ENCODE data around the gene PLGRKT. TPM values are rescaled to one million over a fixed set of nuclear protein-coding genes. Genes with fewer than 3 reads are reported as not detected.

The PLGRKT gene
- total RNA-seq, 1 experiment from 2014 or later, result 30.9 TPM

DNA sequence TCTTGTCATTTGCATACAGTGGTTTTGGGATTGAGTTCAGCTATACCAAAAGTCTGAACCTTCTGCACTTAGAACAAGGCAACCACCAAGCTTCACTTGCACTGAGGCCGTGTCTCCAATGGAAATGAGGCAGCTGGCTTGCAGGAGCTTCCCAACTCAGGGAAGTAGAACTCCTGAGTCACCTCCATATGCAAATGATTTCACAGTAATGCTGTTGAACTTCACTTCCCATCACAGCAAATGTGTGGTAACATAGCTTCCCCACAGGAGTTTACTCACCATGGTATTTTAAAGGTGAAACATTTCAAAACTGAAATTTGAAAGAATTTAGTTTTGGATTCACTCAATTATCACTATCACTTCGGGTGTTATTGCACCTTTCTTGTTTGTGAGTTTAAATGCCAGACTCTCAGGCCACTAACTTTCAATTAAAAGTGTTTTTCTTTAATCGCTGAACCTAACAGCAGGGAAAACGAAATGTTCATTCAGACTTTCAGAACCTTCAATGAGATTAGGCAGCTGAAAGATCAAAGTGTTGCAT is 21.6 kb upstream of the PLGRKT start:
- Histone ChIP-seq H3K4me1 (ENCODE audit: insufficient read depth, low read length, poor library complexity, severe bottlenecking) (no peaks in the 10 kb centered on the region), H3K27ac (ENCODE audit: low read depth, low read length, poor library complexity, severe bottlenecking) (no peak overlapping the region), H3K4me3 (ENCODE audit: low read depth, low read length, poor library complexity, severe bottlenecking) (no peak overlapping the region), H3K27me3 (replicated peaks; ENCODE audit: insufficient read depth, low read depth, low read length, poor library complexity) (no peaks in the 10 kb centered on the region), H3K9me3 (ENCODE audit: low read depth, low read length, poor library complexity, severe bottlenecking) (no peaks in the 10 kb centered on the region), H3K36me3 (ENCODE audit: insufficient read depth, low read length, poor library complexity, severe bottlenecking) (no peaks in the 10 kb centered on the region)
- no peak for DNase-seq (ENCODE audit: low spot score)
- ChIA-PET CTCF (no interaction called here), POLR2A (ENCODE audit: low non-redundant PET) (no interaction called here)
- no peak for TF ChIP-seq EZH2 (IDR thresholded peaks at IDR 0.05; ENCODE audit: borderline replicate concordance, low read depth, low read length, poor library complexity, severe bottlenecking)
- TF ChIP-seq, protein P1, sequence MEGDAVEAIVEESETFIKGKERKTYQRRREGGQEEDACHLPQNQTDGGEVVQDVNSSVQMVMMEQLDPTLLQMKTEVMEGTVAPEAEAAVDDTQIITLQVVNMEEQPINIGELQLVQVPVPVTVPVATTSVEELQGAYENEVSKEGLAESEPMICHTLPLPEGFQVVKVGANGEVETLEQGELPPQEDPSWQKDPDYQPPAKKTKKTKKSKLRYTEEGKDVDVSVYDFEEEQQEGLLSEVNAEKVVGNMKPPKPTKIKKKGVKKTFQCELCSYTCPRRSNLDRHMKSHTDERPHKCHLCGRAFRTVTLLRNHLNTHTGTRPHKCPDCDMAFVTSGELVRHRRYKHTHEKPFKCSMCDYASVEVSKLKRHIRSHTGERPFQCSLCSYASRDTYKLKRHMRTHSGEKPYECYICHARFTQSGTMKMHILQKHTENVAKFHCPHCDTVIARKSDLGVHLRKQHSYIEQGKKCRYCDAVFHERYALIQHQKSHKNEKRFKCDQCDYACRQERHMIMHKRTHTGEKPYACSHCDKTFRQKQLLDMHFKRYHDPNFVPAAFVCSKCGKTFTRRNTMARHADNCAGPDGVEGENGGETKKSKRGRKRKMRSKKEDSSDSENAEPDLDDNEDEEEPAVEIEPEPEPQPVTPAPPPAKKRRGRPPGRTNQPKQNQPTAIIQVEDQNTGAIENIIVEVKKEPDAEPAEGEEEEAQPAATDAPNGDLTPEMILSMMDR (conservative IDR thresholded peaks at IDR 0.05; ENCODE audit: low read depth, low read length), result no peak
- BruUV-seq (replicated peaks), result no TSS peak
- intact Hi-C loops (cut with micrococcal nuclease; ENCODE audit: unreplicated experiment), result no loop called here

DNA sequence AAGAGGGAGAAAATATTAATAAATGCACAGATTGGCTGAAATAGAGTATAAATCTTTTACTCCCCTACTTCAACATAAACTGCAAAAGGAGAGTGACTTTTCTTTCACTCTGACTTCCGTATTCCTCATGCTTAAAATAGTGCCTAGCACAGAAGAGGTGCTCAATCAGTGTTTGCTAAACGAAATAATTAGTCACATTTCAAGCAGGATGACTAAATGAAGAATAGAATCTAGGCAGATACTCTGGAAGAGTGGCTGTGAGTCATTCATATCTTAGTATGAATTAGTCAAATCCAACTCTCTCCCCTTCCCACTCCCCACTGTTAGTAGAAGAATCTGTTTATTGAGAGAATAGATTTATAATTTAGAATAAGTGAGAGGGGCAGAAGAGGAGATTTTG is 17.5 kb upstream of the PLGRKT start:
- intact Hi-C loops (cut with micrococcal nuclease; ENCODE audit: unreplicated experiment), result no loop called here
- Histone ChIP-seq H3K9me3 (ENCODE audit: low read depth, low read length, poor library complexity, severe bottlenecking) (no peaks in the 10 kb centered on the region), H3K4me3 (ENCODE audit: low read depth, low read length, poor library complexity, severe bottlenecking) (no peak overlapping the region), H3K27ac (ENCODE audit: low read depth, low read length, poor library complexity, severe bottlenecking) (no peak overlapping the region), H3K4me1 (ENCODE audit: insufficient read depth, low read length, poor library complexity, severe bottlenecking) (no peaks in the 10 kb centered on the region), H3K27me3 (replicated peaks; ENCODE audit: insufficient read depth, low read depth, low read length, poor library complexity) (no peaks in the 10 kb centered on the region), H3K36me3 (ENCODE audit: insufficient read depth, low read length, poor library complexity, severe bottlenecking) (no peaks in the 10 kb centered on the region)
- TF ChIP-seq EZH2 (IDR thresholded peaks at IDR 0.05; ENCODE audit: borderline replicate concordance, low read depth, low read length, poor library complexity, severe bottlenecking), result no peak
- TF ChIP-seq, protein P1 (conservative IDR thresholded peaks at IDR 0.05; ENCODE audit: low read depth, low read length), result no peak
- CTCF ChIA-PET, result no interaction called here
- BruUV-seq (replicated peaks), result no TSS peak
- no peak for DNase-seq (ENCODE audit: low spot score)
- POLR2A ChIA-PET (ENCODE audit: low non-redundant PET), result no interaction called here

DNA sequence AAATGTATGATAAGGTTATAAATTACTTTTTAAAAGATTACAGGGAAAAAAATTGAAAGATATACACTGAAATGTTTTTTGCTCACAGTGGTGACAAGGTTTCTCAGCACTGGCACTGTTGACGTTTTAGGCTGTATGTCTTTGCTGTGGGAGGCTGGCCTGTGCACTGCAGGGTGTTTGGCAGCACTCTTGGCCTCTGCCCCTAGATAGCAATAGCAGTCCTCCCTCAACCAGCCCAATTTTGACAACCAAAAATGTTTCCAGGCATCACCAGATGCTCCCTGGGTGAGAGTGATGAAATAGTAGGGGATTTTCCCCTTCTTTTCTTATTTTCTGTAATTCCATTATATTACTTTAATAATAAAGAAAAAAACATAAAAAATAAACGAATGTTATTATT is 15.9 kb upstream of the PLGRKT start:
- H3K4me1 ChIP-seq (ENCODE audit: insufficient read depth, low read length, poor library complexity, severe bottlenecking), result no peaks in the 10 kb centered on the region
- H3K9me3 ChIP-seq (ENCODE audit: low read depth, low read length, poor library complexity, severe bottlenecking), result no peaks in the 10 kb centered on the region
- H3K27me3 ChIP-seq (replicated peaks; ENCODE audit: insufficient read depth, low read depth, low read length, poor library complexity), result no peaks in the 10 kb centered on the region
- no TSS peak for BruUV-seq (replicated peaks)
- TF ChIP-seq, protein P1 (conservative IDR thresholded peaks at IDR 0.05; ENCODE audit: low read depth, low read length), result no peak
- no peak for TF ChIP-seq EZH2 (IDR thresholded peaks at IDR 0.05; ENCODE audit: borderline replicate concordance, low read depth, low read length, poor library complexity, severe bottlenecking)
- no peaks in the 10 kb centered on the region for H3K36me3 ChIP-seq (ENCODE audit: insufficient read depth, low read length, poor library complexity, severe bottlenecking)
- DNase-seq (ENCODE audit: low spot score), result no peak
- H3K4me3 ChIP-seq (ENCODE audit: low read depth, low read length, poor library complexity, severe bottlenecking), result no peak overlapping the region
- intact Hi-C loops (cut with micrococcal nuclease; ENCODE audit: unreplicated experiment), result no loop called here
- ChIA-PET POLR2A (ENCODE audit: low non-redundant PET) (no interaction called here), CTCF (no interaction called here)
- H3K27ac ChIP-seq (ENCODE audit: low read depth, low read length, poor library complexity, severe bottlenecking), result no peak overlapping the region
